Amniotic stem cell (primary cell): ENCODE results near the gene HACL1.

Source experiments
- DNase-seq: peaks from one replicate; lab custom pipeline; 2025; lab: John Stamatoyannopoulos, UW

Gene HACL1

GRCh38 chr3:15601399-15602145 lies at the start of gene HACL1, which contains the start of gene BTD:
TSS of gene HACL1 (minus strand) at chr3:15601569. CDS start at chr3:15601463, 106 bp downstream.
TSS of gene BTD (plus strand) at chr3:15601745. CDS start at chr3:15635440, 33,695 bp downstream.
- no peak for DNase-seq

DNA sequence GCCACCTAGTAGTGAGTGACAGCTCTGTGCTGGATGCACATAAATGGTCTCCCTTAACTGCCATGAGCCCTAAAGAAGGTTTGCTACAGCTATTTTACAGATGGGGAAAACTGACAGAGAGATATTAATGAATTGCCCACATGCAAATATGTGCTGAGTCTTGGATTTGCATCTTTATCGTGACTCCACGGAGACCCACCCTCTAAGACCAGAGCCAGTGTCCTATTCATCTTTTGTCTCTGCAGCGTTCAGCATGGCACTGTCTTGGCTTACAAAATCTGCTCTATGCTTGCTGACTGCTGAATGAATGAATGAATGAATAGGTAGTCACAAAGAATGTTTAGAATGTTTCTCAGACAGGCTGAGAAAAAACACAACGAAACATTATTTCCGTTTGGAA lies 48.5 kb upstream of the HACL1 start:
- no peak for DNase-seq

DNA sequence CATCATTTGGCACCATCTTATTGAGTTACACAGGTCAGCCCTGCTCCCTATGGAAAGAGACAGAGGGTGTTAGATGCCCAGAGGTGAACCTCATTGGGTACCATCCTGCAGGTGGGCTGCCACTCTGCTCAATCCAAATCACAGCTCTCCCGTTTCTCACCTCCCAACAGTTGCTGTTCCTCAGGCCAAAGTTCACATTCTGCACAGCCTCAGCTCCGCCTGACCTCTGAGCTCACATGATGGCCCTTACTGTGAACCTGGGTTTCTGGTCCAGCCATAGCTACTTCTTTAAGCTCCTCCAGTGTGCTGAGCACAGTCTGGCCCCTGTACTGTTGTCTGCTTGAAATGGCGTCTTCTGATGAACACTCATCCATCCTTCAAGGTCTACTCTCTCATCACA lies 48.0 kb upstream of the HACL1 start:
- DNase-seq, result no peak

DNA sequence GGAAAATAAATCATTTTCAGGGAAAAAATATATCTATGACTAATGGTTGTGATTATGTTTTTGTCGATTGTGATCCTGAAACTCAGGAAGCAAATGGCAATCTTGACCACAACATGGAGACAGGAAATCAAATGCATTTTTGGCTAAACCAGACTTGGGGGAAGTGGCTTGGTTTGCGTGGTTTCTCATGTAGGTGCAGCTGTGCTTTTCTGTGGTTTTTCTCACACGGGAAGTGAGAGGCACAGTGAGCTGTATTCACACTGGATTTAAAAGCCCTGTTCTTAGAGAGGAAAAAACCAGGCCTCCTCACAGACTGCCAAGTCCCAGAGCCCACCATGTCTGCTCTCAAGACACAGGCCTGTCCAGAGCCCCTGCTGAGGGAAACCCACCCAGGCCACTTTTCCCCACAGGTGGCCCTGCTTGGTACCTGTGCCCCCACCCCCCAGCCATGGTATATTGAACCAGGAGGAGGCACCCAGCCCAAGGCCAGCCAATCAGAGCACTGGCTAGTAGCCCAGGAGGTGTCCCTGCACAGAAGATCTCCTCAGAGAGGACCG lies 46.3 kb upstream of the HACL1 start:
- DNase-seq, result peak; percentile 58

DNA sequence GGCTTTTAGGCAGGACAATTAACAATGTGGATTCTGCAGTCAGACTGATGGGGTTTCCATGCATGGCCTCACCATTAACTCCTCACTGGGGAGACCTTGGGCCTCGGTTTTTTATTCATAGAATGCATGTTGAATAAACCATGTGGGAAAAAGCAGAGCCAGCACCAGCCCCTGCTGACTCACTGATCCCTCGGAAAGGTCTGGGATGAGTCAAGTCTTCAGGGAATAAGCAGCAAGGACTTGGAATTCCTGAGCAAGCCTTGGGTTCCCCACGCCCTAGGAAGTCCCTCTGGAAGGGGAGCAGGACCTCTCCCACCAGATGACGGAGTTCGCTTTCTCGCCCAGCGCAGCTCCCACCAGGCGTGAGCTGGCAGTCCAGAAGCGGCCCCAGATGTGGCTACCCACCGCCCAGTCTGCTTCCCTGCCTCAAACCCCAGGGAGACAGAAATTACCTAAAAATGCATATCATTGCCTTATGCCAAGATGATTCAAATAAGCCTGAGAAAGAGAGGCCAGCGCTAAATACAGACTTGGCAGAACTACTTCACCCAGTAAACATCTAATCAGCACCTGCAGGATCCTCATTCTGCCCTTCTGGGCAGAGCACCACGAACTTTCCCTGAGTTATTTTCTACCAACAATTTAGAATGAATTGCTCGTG lies 45.6 kb upstream of the HACL1 start:
- DNase-seq, result peak; percentile 88

GRCh38 chr3:15645740-15646501 lies 44.6 kb upstream of the HACL1 start:
- DNase-seq, result peak; percentile 91

DNA sequence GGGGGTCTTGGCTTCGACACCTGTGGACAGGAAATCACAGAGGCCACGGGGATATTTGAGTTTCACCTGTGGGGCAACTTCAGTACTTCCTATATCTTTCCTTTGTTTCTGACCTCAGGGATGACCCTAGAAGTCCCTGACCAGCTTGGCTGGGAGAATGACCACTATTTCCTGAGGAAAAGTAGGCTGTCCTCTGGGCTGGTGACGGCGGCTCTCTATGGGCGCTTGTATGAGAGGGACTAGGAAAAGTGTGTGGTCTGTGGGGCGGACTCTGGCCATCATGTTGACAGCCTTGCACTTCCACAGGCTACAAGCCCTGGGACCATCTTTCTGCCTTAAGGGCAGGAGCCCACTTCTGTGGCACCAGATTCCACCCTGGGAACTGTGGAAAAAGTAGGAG lies 43.9 kb upstream of the HACL1 start:
- DNase-seq, result no peak

GRCh38 chr3:15638891-15639262 lies 37.5 kb upstream of the HACL1 start:
- no peak for DNase-seq

DNA sequence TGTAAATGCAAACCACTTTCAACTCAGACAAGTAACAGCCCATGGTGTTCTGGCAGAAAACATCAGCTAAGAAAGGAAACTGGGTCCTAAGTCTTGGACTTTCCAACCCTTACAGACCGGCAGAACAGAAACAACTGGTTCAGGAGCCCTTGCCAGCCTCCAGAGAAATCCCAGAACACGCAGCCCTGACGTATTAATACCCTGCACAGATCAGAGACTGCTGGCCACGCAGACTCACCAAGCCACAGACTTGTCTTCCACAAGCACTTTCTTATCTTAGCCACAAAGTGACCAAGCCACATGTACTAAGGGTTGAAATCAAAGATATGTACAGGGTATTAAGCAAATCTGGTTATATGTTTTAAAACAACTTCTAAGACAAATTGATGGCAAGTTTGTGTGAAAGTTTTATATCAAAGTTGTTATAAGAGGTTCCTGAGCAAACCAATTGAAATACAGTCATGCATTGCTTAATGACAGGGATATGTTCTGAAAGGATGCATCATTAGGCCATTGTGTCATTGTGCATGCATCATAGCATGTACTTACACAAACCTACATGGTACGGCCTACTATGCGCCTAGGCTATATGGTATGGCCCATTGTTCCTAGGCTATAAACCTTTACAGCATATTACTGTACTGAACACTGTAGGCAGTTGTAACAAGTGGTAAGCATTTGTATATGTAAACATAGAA lies 37.0 kb upstream of the HACL1 start:
- DNase-seq, result no peak

DNA sequence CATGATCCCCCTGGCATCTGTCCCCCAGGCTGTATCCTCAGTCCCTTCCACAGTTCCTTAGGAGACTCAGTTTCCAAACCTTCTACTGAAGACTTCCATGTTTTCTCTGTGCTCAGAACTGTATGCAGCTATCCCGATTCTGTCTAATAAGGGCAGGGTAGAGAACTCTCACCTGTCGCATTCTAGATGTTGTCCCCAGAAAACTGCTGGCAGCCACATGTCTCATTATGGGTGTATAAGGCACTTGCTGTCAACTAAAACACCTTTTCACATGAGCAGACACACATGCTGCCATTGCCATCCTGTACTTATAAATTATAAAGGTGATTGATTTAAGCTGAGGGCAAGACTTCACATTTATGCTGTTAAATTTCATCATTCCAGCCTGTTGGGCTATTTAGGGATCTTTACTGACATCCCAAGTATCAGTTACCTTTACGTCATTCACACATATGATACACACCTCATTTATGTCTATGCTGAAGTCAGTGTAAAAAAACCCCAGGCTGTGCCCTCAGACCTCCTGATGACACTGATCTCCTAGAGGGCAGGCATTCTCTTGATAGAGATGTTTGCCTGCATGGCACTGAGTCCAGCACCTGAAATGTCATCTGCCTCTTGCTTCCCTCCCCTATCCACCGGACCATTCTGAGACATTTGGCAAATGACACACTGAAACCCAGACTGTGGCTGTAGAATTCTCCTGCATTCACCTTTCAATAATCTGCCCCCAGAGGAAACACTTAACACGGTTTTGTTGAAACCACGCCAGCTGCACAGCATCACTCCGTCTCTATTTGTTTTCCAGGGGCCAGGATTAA lies 36.0 kb upstream of the HACL1 start:
- DNase-seq, result no peak

GRCh38 chr3:15636028-15636709 lies 34.8 kb upstream of the HACL1 start:
- peak; percentile 87 for DNase-seq

GRCh38 chr3:15635121-15635661 lies 33.8 kb upstream of the HACL1 start:
- DNase-seq, result no peak

DNA sequence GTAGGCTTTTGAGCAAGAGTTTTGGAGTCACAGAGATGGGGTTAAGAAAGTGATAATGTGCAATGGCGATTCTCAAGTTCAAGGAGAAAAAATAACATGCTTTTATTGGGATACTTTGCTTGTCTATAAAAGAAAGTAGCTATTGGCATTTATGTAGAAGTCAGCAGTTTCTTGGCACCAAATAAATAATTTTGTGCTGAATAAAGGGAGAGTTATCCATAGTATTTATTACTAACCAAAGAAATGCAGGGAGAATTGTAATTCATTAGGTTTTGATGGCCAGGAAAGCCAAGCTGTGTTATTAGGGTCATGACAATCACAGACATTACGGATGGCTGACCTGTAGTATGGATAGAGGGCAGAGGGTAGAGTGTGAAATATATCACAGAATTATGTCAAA lies 33.3 kb upstream of the HACL1 start:
- DNase-seq, result no peak

- DNase-seq, result no peak
These were observed 32.6 kb upstream of the HACL1 start for GRCh38 chr3:15633766-15634598.

DNA sequence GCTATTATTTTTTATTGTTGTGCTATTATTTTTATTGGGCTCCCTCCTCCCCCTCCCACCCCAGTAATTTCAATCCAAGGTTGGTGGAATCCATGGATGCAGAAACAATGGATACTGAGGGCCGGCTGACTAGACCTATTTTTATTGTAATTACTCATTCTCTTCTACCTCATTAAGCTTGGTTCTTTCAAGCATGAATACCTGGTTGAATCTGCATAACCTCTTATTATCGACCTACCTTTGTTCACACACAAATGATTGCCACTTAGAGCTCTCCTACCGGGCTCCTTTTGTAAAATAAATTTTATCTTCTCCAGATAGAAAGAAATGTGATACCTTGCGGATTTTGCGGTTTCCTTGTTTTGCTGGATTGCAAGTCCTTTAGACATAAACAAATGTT lies 31.8 kb upstream of the HACL1 start:
- no peak for DNase-seq

DNA sequence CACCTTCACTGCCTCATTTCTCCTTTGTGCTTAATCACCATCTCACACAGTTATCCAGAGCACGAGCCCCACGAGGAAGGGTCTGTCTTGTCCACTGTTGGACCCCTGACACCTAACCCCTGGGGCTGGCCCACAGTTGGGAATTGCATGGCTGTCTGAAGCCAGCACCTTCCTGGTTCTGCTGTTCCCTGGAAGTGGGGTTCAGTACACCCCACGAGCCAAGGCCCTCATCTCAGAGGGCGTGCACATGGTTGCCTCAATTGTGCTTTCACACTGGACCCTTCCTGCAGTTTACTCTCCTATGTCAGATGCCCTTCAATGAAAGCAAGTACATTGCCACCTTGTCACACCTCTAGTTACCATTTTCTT lies 30.8 kb upstream of the HACL1 start:
- DNase-seq, result no peak

DNA sequence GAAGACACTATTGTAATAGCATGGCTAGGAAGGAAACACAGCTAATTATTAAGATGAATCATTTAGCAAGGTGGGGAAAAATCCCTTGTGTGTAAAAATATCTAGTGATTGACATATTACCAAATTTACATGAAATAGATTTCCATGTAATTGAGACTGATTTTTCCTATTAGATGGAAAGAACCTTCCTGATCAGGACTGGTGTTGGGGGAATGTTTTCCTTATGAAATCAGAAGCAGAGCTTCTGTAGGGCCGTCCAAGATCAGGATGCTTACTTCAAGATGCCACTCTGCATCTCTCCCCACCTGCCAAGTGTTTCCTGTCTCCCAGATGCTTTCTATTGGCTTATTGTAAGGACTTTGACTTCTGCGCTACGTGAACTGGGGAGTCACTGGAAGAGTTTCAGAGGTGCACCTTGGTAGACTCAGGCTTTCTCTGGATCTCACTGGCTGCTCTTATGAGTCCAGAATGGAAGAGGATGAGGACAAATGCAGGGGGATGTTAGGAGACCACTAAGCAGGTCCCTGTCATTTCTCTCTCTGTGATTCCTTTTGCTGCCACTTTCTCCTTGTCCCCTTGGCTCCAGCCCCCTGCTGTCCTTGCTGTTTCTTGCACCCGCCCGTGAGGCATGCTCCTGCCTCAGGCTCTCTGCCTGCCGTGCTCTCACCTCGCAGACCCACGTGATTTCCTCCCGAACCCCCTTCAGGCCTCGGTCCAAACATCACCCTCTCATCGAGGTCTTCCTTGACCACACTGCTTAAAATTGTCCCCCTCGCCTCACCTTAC lies 30.2 kb upstream of the HACL1 start:
- DNase-seq, result no peak

DNA sequence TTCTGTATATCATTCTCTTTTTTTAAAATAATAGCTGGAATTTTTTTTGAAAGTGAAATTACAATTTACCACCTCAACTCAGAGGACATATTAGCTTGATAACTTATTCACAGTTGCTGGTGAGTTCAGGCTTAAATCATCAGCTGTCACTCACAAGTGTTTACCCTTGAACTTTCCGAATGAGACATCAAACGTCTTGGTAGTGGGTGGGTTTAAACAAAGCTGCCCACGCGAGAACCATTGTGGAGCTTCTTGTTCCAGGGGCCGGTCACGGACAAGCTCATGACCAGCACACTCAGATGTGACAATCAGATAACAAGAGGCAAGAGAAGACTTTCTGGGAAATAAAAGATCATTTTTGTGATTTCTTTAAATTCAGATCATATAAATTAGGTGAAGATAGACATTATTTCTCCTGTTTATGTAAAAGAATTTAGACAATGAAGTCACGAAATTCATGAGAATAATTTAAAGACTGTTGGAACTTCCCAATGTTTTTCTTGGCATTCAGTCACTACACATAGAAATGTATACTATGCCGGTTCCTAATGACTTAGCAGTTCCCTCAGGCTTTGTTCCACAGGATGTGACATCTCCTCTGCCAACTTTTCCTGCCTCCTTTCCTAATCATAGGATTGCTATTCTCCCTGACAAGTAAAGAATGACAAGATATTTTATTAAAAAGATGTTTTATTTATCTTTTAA lies 29.4 kb upstream of the HACL1 start:
- peak; percentile 80 for DNase-seq
